OCI-M2 (cell line): ENCODE data around the gene ENO2.
A peak's percentile ranks its signal among the peaks of the same experiment; 100 is the strongest.
"Not testable (repeated sequence)": the region's sequence is repeated elsewhere in the genome, so short reads cannot be mapped to it uniquely, and the experiment has no call there.

Experiments used
- DNase-seq: peaks from one replicate; lab custom pipeline; 2025; ENCODE audit not compliant: unreplicated experiment; lab: John Stamatoyannopoulos, UW

The ENO2 gene

GRCh38 chr12:6914246-6914946, at the start of gene ENO2:
TSS of gene ENO2 (plus strand) at chr12:6914580. CDS start at chr12:6915833, 1,253 bp downstream.
- DNase-seq = no peak

DNA sequence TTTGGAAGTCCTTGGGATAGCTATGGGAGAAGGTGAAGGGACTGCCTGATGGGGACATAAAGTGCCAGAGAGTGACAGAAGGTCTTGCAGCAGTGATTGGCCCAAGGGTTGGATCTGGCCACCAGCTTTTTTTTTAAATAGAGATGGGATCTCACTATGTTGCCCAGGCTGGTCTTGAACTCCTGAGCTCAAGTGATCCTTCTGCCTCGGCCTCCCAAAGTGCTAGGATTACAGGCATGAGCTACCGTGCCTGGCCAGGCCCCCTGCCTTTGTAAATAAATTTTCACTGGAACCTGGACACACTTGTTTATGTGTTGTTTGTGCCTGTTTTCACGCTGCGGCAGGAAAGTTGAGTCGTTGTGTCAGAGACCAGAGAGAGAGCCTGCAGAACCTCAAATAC, 49.1 kb upstream of the ENO2 start:
- DNase-seq = not testable (repeated sequence)

DNA sequence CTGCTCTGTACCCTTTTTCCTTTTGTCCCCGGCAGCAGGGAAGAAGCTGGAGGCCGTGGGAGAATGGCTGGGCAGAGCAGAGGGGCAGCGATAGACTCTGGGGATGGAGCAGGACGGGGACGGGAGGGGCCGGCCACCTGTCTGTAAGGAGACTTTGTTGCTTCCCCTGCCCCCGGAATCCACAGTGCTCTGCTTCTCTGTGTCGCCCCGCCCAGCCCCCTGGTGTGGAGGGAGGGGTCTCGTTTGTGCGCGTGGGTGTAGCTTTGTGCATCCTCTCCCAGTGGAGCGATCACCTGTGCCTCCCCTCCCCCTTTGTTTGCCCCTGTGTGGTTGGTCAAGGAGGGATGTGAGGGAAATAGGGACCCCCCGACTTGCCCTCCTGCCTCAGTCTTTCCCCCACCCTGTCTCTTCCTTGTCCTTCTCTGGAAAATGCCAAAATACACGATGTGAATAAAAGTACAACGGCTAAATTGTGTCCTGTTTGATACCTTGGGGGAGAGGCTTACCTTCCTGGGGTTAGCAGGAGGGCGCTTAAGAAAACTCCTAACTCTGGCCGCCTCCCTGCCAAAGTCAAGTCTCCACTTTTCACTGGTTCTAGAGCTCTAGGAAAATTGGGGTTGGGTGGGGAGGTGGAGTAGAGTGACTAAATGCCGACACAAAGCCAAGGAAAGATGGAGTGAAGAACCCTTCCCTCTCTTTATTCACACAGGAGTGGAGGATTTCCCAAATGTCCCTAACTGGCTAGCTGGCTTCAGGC, 48.0 kb upstream of the ENO2 start:
- DNase-seq = no peak

GRCh38 chr12:6866920-6867412, 47.4 kb upstream of the ENO2 start:
- DNase-seq = no peak

- peak; percentile 37 for DNase-seq
Observed at GRCh38 chr12:6867413-6868210, 46.8 kb upstream of the ENO2 start, which contains the start of gene TPI1. TSS of gene TPI1 (plus strand) at chr12:6867531. CDS start at chr12:6867567, 36 bp downstream.

DNA sequence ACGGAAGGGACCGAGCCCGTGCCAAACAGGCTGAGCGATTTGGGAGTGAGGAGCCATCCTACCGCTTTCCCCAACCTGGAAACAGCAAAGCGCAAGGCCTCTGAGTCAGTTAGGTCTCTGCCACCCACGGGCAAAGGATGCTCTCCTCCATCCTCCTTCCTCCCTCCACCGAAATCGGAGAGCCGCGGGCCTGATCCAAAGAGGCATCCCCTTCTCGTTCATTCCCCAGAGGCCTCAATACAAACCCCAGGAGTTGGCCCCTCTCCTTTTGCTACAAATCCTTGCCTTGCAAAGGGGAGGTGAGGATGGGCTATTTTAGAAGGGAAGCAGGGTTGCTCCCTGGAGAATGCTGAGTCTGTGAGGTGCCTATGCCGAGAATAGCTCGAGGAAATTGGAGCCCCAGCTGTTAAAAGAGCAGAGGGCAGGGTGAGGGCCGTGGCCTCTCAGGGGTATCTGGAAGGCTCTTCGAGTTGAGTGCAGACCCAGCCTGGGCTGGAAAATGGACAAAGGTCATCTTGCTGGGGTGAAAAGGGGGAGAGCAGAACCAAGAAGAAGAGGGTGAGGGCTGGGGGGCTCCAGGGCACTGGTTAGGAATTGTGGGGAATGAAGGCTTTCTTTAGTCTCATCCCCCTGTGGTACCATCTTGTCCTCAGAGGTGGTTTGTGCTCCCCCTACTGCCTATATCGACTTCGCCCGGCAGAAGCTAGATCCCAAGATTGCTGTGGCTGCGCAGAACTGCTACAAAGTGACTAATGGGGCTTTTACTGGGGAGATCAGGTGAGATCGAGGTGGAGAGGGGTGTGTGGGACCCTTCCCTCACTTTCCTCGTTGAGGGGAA, 46.0 kb upstream of the ENO2 start:
- no peak for DNase-seq

DNA sequence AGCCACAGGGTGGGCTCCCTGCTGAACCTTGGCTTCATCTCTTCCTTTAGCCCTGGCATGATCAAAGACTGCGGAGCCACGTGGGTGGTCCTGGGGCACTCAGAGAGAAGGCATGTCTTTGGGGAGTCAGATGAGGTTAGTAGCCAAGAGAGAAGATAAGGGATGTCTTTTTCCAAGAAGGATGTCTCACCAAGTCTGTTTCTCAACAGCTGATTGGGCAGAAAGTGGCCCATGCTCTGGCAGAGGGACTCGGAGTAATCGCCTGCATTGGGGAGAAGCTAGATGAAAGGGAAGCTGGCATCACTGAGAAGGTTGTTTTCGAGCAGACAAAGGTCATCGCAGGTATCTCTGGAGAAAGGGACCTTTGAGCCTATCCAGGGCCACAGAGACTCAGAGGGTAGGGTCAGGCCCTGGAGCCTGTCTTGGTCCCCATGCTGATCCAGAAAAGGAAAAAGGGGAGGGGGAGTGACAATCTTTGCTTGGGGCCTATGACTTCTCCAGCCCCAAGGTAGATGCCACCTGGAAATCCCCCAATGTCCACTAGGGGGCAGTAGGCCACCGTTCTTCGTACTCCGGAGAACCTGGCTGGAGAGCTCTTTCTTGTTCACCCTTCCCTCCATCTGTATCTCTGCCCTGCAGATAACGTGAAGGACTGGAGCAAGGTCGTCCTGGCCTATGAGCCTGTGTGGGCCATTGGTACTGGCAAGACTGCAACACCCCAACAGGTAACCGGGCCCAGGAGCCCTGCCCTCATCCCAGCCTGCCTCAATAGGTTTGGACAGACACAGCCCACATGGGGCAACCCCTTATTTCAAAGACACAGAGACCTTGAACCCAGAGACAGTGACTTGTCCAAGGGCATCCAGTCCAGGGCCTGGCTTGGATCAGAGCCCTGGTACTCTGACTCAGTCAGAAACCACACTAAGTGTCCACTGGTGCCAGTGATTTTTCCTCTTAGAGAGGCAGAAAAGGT, 45.0 kb upstream of the ENO2 start:
- DNase-seq = peak; percentile 26

- DNase-seq = not testable (repeated sequence)
Observed at GRCh38 chr12:6870304-6870703, 44.1 kb upstream of the ENO2 start.

DNA sequence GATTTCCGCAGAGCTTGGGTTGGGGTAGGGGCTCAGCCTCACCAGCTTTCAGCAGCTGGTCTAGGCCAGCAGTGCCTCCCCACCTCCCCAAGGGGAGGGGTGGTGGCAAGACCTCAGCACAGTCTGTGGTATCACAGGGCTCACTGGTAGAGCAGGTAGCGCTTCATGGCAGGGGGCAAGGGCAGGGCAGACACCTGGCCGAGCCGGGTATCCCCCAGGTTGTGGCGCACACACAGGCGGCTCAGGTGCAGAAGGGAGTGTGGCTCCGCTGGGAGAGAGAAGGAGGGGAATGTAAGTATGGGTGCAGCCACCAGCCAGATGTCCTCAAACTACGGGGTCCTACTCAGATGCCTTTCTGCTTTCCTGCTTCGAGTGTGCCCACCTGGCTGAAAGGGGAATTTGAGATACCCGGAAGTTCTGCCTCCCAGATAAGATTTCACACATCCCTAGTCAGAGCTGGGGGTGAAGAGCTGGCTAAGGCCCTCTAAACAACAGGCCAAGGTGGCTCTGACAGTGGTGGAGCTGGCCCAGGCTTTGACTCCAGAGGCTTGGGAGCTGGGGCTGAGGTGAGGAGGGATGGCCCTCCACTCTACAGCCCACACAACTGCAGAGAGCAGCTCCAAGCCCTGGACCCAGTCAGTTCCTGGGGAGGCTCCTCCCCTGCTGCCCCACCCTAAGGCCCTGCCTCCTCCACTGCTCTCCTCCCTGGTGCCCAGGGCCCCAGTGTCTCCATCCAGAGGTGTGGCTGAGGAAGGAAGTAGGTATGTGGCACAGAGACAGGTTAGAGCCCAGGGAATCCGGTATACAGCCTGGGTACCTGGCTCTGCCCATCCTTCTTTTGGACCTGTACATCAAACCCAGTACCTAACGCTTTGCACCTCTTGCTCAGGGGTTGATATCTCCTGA, 43.1 kb upstream of the ENO2 start:
- DNase-seq = no peak

GRCh38 chr12:6872073-6873048, 42.0 kb upstream of the ENO2 start:
- no peak for DNase-seq

DNA sequence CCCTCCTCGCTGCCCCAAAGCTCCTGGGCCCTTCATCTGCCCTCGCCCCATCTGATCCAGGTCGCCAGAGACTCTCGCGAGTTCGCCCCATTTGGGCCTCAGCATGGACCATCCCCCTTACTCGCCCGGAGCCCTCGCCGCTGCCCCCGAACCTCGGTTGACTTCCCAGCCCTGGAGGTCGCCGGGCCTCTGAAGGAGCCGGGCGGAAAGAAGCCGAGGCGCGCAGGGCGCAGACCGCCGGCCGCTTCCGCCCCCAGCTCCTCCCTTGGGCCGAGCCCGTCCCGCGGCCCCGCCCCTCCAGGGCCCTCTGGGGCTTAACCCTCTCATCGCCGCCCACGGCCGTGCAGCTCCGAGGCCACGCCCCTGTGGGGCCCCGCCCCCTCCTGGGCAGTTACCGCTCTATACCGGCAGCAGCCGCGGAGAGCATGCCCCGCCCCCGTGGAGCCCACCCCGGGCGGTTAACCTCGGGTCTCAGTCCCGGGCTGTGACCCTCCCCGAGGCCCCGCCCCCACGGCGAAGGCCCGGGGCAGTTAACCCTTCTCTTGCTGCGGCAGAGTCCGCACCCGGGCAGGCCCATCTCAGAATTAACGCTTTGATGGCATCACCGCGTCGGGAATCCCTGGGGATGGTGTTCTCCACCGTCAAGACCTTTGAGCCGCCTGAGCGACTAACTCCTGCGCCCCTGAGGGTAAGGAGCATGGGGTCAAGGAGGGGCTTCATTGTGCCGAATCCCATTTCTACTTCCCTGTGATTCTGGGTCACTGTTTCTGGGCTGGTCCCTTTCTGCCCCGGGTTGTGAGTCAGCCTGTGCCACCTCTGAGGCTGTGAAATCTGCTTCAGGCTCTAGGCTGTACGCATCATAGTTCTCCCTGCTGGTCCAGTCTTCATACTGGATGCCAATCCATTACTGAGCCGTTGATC, 41.0 kb upstream of the ENO2 start, which contains the start of gene SPSB2:
Gene SPSB2, minus strand, starts transcription at position 210 of the 921 bp plus-strand sequence. CDS start 402 bp downstream, outside the sequence.
- peak; percentile 92 for DNase-seq

GRCh38 chr12:6874015-6874368, 40.4 kb upstream of the ENO2 start:
- not testable (repeated sequence) for DNase-seq

DNA sequence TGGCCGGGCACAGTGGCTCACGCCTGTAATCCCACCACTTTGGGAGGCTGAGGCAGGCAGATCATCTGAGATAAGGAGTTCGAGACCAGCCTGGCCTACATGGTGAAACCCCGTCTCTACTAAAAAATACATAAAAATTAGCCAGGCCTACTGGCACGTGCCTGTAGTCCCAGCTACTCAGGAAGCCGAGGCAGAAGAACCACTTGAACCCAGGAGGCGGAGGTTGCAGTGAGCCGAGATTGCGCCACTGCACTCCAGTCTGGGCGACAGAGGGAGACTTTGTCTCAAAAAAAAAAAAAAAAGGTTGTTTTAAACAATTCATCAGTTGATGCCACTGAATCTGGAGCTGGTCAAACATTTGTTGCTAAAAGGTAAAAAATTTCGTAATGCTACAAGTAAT, 34.6 kb upstream of the ENO2 start:
- DNase-seq = not testable (repeated sequence)

- no peak for DNase-seq
Observed at GRCh38 chr12:6883252-6883651, 31.1 kb upstream of the ENO2 start.

- no peak for DNase-seq
Observed at GRCh38 chr12:6883683-6884082, 30.7 kb upstream of the ENO2 start.

DNA sequence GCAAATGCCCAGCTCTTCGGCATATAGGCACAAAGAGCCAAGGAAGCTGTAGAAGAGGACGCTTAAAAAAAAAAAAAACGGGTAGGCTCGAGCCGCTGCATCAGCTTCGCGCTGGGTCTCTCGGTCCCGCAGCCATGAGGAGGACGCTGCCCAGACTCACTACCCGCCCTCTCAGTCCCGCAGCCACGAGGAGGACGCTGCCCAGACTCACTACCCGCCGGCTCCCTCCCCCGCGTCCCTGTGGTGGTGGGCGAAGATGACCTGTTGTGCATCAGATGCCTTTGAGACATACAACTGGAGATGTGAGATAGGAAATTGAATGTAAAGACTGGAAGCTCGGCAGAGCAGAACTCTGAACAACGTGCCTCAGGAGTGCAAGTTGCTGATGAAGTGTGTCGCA, 29.8 kb upstream of the ENO2 start:
- no peak for DNase-seq
